ENCODE measurements around the gene HBS1L.

HBS1L gene

DNA sequence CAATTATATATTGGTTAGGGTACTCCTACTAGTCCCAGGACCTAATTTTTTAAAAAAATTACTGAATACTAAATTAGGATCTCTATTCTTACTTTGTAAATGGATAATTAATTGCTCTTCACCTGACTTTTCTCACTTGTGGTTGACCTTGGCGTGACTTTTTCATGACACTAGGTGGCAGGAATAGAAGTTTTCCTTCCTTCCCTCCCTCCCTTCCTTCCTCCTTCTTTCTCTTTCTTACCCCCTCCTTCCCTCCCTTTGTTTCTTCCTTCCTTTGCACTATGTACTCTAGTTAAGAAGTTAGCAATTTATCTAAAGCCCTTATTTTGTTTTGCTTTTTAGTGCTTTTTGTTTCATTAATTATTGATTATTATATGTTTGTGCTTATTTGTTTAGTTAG, 20.4 kb upstream of the HBS1L start:
- H3K4me2 ChIP-seq: no peak overlapping the region
- no peak overlapping the region for H3K9ac ChIP-seq
- H3K27me3 ChIP-seq (ENCODE audit: insufficient read depth, low read depth): no peaks in the 10 kb centered on the region

DNA sequence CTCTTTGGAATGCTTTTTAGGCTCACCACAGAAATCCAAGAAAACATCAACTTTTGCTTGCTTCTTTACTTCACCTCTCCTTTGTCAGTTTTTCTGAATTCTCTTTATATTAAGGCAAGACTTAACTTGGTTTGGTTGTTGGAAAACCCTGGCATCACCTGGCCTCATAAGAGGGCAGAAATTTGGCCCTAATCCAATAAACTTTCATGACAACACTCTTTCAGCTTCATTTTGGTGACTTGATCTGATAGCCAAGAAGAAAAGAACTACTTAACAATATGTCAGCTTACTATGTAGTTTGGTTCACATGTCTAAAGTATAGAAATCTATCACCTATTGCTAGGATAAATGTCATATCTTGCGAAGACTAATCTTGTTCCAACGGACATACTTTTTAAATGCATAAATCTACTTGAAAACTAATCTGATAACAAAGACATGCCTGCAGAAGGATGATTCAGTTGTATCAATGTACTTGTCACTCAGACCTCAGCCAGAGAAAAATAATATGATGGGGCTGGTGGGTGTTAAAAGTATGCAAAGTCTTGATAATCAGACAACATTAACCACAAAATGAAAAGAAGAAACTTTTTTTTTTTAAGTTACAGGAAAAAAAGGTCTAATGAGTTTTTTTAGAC, 19.3 kb upstream of the HBS1L start:
- Histone ChIP-seq H3K27me3 (ENCODE audit: insufficient read depth, low read depth) (no peaks in the 10 kb centered on the region), H3K4me1 (ENCODE audit: low read depth, poor library complexity, severe bottlenecking) (peaks cover 4% of the 10 kb centered on the region), H2AFZ (ENCODE audit: low read depth) (no peak overlapping the region), H3K4me2 (no peak overlapping the region), H3K4me3 (IDR thresholded peaks at IDR 0.05; ENCODE audit: insufficient read depth, low read depth, low read length) (no peak overlapping the region), H3K9ac (no peak overlapping the region), H3K79me2 (ENCODE audit: insufficient read depth, low read depth) (no peaks in the 10 kb centered on the region), H3K36me3 (ENCODE audit: insufficient read depth) (no peaks in the 10 kb centered on the region), H4K20me1 (ENCODE audit: insufficient read depth) (no peaks in the 10 kb centered on the region), H3K27ac (no peak overlapping the region)
- TF ChIP-seq, protein P1, sequence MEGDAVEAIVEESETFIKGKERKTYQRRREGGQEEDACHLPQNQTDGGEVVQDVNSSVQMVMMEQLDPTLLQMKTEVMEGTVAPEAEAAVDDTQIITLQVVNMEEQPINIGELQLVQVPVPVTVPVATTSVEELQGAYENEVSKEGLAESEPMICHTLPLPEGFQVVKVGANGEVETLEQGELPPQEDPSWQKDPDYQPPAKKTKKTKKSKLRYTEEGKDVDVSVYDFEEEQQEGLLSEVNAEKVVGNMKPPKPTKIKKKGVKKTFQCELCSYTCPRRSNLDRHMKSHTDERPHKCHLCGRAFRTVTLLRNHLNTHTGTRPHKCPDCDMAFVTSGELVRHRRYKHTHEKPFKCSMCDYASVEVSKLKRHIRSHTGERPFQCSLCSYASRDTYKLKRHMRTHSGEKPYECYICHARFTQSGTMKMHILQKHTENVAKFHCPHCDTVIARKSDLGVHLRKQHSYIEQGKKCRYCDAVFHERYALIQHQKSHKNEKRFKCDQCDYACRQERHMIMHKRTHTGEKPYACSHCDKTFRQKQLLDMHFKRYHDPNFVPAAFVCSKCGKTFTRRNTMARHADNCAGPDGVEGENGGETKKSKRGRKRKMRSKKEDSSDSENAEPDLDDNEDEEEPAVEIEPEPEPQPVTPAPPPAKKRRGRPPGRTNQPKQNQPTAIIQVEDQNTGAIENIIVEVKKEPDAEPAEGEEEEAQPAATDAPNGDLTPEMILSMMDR (conservative IDR thresholded peaks at IDR 0.05; ENCODE audit: low read depth, low read length): no peak

More for the DNA sequence above, 20.4 kb upstream of the HBS1L start:
- Histone ChIP-seq H2AFZ (ENCODE audit: low read depth) (no peak overlapping the region), H4K20me1 (ENCODE audit: insufficient read depth) (no peaks in the 10 kb centered on the region), H3K27ac (no peak overlapping the region), H3K4me1 (ENCODE audit: low read depth, poor library complexity, severe bottlenecking) (peaks cover 4% of the 10 kb centered on the region), H3K79me2 (ENCODE audit: insufficient read depth, low read depth) (no peaks in the 10 kb centered on the region), H3K4me3 (IDR thresholded peaks at IDR 0.05; ENCODE audit: insufficient read depth, low read depth, low read length) (no peak overlapping the region), H3K36me3 (ENCODE audit: insufficient read depth) (no peaks in the 10 kb centered on the region)
- TF ChIP-seq, protein P1 (conservative IDR thresholded peaks at IDR 0.05; ENCODE audit: low read depth, low read length): no peak

DNA sequence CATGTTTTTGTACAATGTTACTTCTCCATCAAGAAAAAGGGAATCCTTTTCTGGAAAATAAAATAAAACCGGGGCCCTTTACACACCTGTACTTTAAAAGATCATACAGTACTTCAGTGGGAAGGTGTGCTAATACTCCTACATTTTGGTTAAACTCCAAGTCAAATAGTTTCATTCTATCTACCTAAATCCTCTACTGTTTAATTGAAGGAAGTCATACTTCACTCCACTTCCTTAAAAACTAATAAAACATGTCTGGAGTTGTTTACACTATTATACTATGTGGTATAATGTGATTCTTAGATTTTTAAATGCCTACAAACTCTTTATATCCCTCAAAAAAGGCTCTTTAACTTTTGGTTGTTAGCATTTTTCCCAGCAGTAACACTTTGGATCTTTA, 18.6 kb upstream of the HBS1L start:
- Histone ChIP-seq H3K4me1 (ENCODE audit: low read depth, poor library complexity, severe bottlenecking) (peaks cover 4% of the 10 kb centered on the region), H3K27me3 (ENCODE audit: insufficient read depth, low read depth) (no peaks in the 10 kb centered on the region), H4K20me1 (ENCODE audit: insufficient read depth) (no peaks in the 10 kb centered on the region), H3K4me3 (IDR thresholded peaks at IDR 0.05; ENCODE audit: insufficient read depth, low read depth, low read length) (no peak overlapping the region), H3K4me2 (no peak overlapping the region), H2AFZ (ENCODE audit: low read depth) (no peak overlapping the region), H3K27ac (no peak overlapping the region), H3K36me3 (ENCODE audit: insufficient read depth) (no peaks in the 10 kb centered on the region), H3K79me2 (ENCODE audit: insufficient read depth, low read depth) (no peaks in the 10 kb centered on the region), H3K9ac (no peak overlapping the region)
- TF ChIP-seq, protein P1 (conservative IDR thresholded peaks at IDR 0.05; ENCODE audit: low read depth, low read length): no peak

DNA sequence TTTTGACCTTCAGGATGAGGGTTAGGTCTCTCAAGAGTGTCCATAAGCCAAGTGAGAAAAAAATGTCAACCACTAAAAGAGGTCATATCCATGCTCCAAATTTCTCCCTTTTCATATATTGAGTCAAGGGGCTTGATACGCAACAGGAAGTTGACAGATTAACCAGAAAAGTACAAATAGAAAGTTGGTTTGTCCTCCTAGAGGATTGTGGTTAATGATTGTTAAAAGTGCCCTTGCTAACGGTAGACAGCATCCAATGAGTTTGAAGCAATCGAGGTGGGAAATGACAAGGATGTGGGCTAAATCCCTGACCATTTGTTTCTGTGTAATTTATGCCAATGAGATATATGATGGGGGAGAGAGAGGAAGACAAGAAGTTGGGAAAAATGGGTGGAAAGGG, 18.1 kb upstream of the HBS1L start:
- Histone ChIP-seq H3K4me1 (ENCODE audit: low read depth, poor library complexity, severe bottlenecking) (peaks cover 4% of the 10 kb centered on the region), H3K9ac (no peak overlapping the region), H3K27me3 (ENCODE audit: insufficient read depth, low read depth) (no peaks in the 10 kb centered on the region), H3K79me2 (ENCODE audit: insufficient read depth, low read depth) (no peaks in the 10 kb centered on the region), H3K4me2 (no peak overlapping the region), H3K27ac (no peak overlapping the region), H3K4me3 (IDR thresholded peaks at IDR 0.05; ENCODE audit: insufficient read depth, low read depth, low read length) (no peak overlapping the region), H4K20me1 (ENCODE audit: insufficient read depth) (no peaks in the 10 kb centered on the region), H3K36me3 (ENCODE audit: insufficient read depth) (no peaks in the 10 kb centered on the region), H2AFZ (ENCODE audit: low read depth) (no peak overlapping the region)
- TF ChIP-seq, protein P1 (conservative IDR thresholded peaks at IDR 0.05; ENCODE audit: low read depth, low read length): no peak
